GM19397 (cell line): ENCODE measurements around the gene TLK1.
"Not testable (repeated sequence)": the region's sequence is repeated elsewhere in the genome, so short reads cannot be mapped to it uniquely, and the experiment has no call there.

Experiments
- ATAC-seq: cut with Tn5 transposase; IDR thresholded peaks from one replicate; pipeline ENCODE4 v1.9.1; 2021; ENCODE audit warnings: mild to moderate bottlenecking, moderate library complexity; ENCODE audit not compliant: unreplicated experiment

TLK1 gene

GRCh38 chr2:171086352-171087290 is 74.1 kb downstream of the TLK1 start:
- no peak for ATAC-seq

GRCh38 chr2:171084128-171084527 is 76.6 kb downstream of the TLK1 start:
- no peak for ATAC-seq

- no peak for ATAC-seq
Observed at GRCh38 chr2:171083451-171083850, 77.2 kb downstream of the TLK1 start.

GRCh38 chr2:171081649-171082111 is 79.0 kb downstream of the TLK1 start:
- ATAC-seq = no peak

GRCh38 chr2:171080607-171081006 is 80.1 kb downstream of the TLK1 start:
- ATAC-seq = no peak

- not testable (repeated sequence) for ATAC-seq
Observed at GRCh38 chr2:171076422-171076821, 84.3 kb downstream of the TLK1 start.

- no peak for ATAC-seq
Observed at GRCh38 chr2:171072164-171072563, 88.5 kb downstream of the TLK1 start.

GRCh38 chr2:171069286-171069956 is 91.3 kb downstream of the TLK1 start:
- no peak for ATAC-seq

GRCh38 chr2:171066110-171066509 is 94.6 kb downstream of the TLK1 start:
- no peak for ATAC-seq

GRCh38 chr2:171057575-171057974 is 103.1 kb downstream of the TLK1 start:
- ATAC-seq = no peak

- no peak for ATAC-seq
Observed at GRCh38 chr2:171056307-171056706, 104.4 kb downstream of the TLK1 start.

- ATAC-seq = no peak
Observed at GRCh38 chr2:171049691-171050090, 111.0 kb downstream of the TLK1 start.

GRCh38 chr2:171046048-171046560 is 114.6 kb downstream of the TLK1 start:
- ATAC-seq = no peak

- ATAC-seq = no peak
Observed at GRCh38 chr2:171044416-171044815, 116.3 kb downstream of the TLK1 start.

GRCh38 chr2:171042253-171042969 is 118.3 kb downstream of the TLK1 start:
- no peak for ATAC-seq

- no peak for ATAC-seq
Observed at GRCh38 chr2:171036532-171036931, 124.2 kb downstream of the TLK1 start.

- ATAC-seq = no peak
Observed at GRCh38 chr2:171034315-171034714, 126.4 kb downstream of the TLK1 start.

GRCh38 chr2:171025214-171025613 is 135.5 kb downstream of the TLK1 start:
- no peak for ATAC-seq

GRCh38 chr2:171018522-171018921 is 142.2 kb downstream of the TLK1 start:
- no peak for ATAC-seq

- ATAC-seq = no peak
Observed at GRCh38 chr2:171016125-171016524, 144.6 kb downstream of the TLK1 start.

GRCh38 chr2:171013851-171014250 is 146.8 kb downstream of the TLK1 start:
- no peak for ATAC-seq
